K562 (cell line): ENCODE results near the gene LRFN4. TPM values are rescaled to one million over a fixed set of nuclear protein-coding genes. Genes with fewer than 3 reads are reported as not detected.
A peak's percentile ranks its signal among the peaks of the same experiment; 100 is the strongest.

ENCODE experiments used
- AFF1 ChIP-seq, 2 experiments: fragments of 450-650 bp; IDR thresholded peaks; 2 replicates each; pipeline ENCODE4 v1.6.1; 2018; ENCODE audit warnings: mild to moderate bottlenecking in 2 of 2, low read depth in 1 of 2; ENCODE audit not compliant: partially characterized antibody in 2 of 2
- CTBP1 ChIP-seq: fragments of 450-650 bp; IDR thresholded peaks from 2 replicates; pipeline ENCODE4 v1.6.1; 2016; ENCODE audit warnings: borderline replicate concordance
- HDAC6 ChIP-seq: IDR thresholded peaks from 2 replicates; pipeline ENCODE4 v1.6.1; 2012; ENCODE audit warnings: low read depth, mild to moderate bottlenecking, control low read depth, inconsistent platforms, low read length, moderate library complexity
- MAFK ChIP-seq: IDR thresholded peaks from 2 replicates; pipeline ENCODE4 v1.6.1; 2011; ENCODE audit warnings: low read length, improper control_type of control experiment
- MAZ ChIP-seq, 2 experiments: fragments of 450-650 bp in 1 of 2; sonication (generic) in 1 of 2; formaldehyde crosslinking; IDR thresholded peaks in 1 of 2; conservative IDR thresholded peaks in 1 of 2; 2 replicates each; pipeline versions ENCODE4 v1.4.0 to v1.5.0; 2020; ENCODE audit warnings: mild to moderate bottlenecking in 1 of 2, missing genetic modification reagents in 1 of 2
- MNT ChIP-seq, 2 experiments: fragments of 450-650 bp; conservative IDR thresholded peaks; 2 replicates each; pipeline ENCODE4 v1.6.1; 2017; ENCODE audit warnings: mild to moderate bottlenecking in 2 of 2, moderate library complexity in 2 of 2
- NR2C2 ChIP-seq, 2 experiments: fragments of 200-800 bp in 1 of 2; sonication (Bioruptor generic) in 1 of 2; sonication (generic) in 1 of 2; formaldehyde crosslinking in 1 of 2; IDR thresholded peaks; 2 replicates each; pipeline versions ENCODE4 v1.6.1 to v1.8.0; 2016 to 2022; ENCODE audit warnings: mild to moderate bottlenecking in 1 of 2, missing compliant biosample characterization in 1 of 2, missing genetic modification characterization in 1 of 2, missing genetic modification reagents in 1 of 2
- OTX1 ChIP-seq: fragments of 450-650 bp; formaldehyde crosslinking; IDR thresholded peaks from 2 replicates; pipeline ENCODE4 v1.4.0; 2022; ENCODE audit warnings: mild to moderate bottlenecking
- PCBP1 ChIP-seq: fragments of 200-400 bp; formaldehyde crosslinking; IDR thresholded peaks from 2 replicates; pipeline ENCODE4 v1.6.1; 2018; ENCODE audit warnings: mild to moderate bottlenecking, low read depth, low read length; ENCODE audit not compliant: poor library complexity, severe bottlenecking
- POLR2AphosphoS2 ChIP-seq: IDR thresholded peaks from 2 replicates; pipeline ENCODE4 v1.6.1; 2012; ENCODE audit warnings: low read length, improper control_type of control experiment
- RAD51 ChIP-seq: fragments of 450-650 bp; IDR thresholded peaks from 2 replicates; pipeline ENCODE4 v1.7.1; 2016; ENCODE audit warnings: low read depth, mild to moderate bottlenecking, borderline replicate concordance
- RFX7 ChIP-seq: fragments of 250-450 bp; sonication (Bioruptor Pico); IDR thresholded peaks from 2 replicates; pipeline ENCODE4 v1.5.1; 2021; ENCODE audit warnings: mild to moderate bottlenecking
- SMAD1 ChIP-seq: fragments of 150-350 bp; IDR thresholded peaks from 2 replicates; pipeline ENCODE4 v1.6.1; 2014; ENCODE audit warnings: low read length, low read depth; ENCODE audit not compliant: partially characterized antibody
- SOX6 ChIP-seq: fragments of 450-650 bp; IDR thresholded peaks from 2 replicates; pipeline ENCODE4 v1.6.1; 2014; ENCODE audit warnings: mild to moderate bottlenecking
- TAL1 ChIP-seq: fragments of 450-650 bp; IDR thresholded peaks from 2 replicates; pipeline ENCODE4 v1.6.1; 2016; ENCODE audit warnings: mild to moderate bottlenecking
- ZBTB12 ChIP-seq: fragments of 250-450 bp; sonication (Bioruptor Pico); IDR thresholded peaks from 2 replicates; pipeline ENCODE4 v1.4.0; 2020
- ZEB2 ChIP-seq: fragments of 450-650 bp; IDR thresholded peaks from 2 replicates; pipeline ENCODE4 v1.6.1; 2016
- ZNF143 ChIP-seq: sonication (generic); formaldehyde crosslinking; IDR thresholded peaks from 2 replicates; pipeline ENCODE4 v1.9.0; 2022; ENCODE audit warnings: mild to moderate bottlenecking, missing genetic modification reagents
- ZNF217 ChIP-seq: sonication (generic); formaldehyde crosslinking; IDR thresholded peaks from 2 replicates; pipeline ENCODE4 v1.8.0; 2022; ENCODE audit warnings: mild to moderate bottlenecking, missing genetic modification reagents
- polyA plus RNA-seq, 8 experiments: library from polyadenylated mRNA; depleted of rRNA in 4 of 8; stranded (reverse) in 5 of 8; unstranded in 3 of 8; fragments of >200 nt; fragmentation: Nextera tagmentation in 2 of 8; fragmentation: Illumina TruSeq in 1 of 8; extraction: Ambion mirVana in 2 of 8; extraction: Trizol in 1 of 8; gene quantifications; 2 replicates each; pipeline versions ENCODE4 v1.2.1 to v1.2.3, GENCODE V29; 2011 to 2014; ENCODE audit warnings: inconsistent platforms in 1 of 8, missing spikeins in 1 of 8
- total RNA-seq, 7 experiments: library from RNA; depleted of rRNA in 6 of 7; stranded (reverse); fragments of >200 nt in 6 of 7; fragmentation: Illumina TruSeq in 2 of 7; extraction: Trizol in 2 of 7; gene quantifications; 2 replicates each; pipeline versions ENCODE4 v1.2.1 to v1.2.3, GENCODE V29; 2011 to 2021; ENCODE audit warnings: low replicate concordance in 1 of 7
- TF ChIP-seq, protein P1 (sequence below): fragments of 450-650 bp; IDR thresholded peaks from one replicate; pipeline ENCODE4 v1.6.1; 2018; ENCODE audit warnings: mild to moderate bottlenecking, moderate library complexity; ENCODE audit not compliant: partially characterized antibody

LRFN4 gene
- total and polyA plus RNA-seq, 9 of the 15 experiments (the other 6 are each of a cell fraction or from before 2014, with no cell fraction given), result 0.10 to 60.1 (median 6.7) TPM

DNA sequence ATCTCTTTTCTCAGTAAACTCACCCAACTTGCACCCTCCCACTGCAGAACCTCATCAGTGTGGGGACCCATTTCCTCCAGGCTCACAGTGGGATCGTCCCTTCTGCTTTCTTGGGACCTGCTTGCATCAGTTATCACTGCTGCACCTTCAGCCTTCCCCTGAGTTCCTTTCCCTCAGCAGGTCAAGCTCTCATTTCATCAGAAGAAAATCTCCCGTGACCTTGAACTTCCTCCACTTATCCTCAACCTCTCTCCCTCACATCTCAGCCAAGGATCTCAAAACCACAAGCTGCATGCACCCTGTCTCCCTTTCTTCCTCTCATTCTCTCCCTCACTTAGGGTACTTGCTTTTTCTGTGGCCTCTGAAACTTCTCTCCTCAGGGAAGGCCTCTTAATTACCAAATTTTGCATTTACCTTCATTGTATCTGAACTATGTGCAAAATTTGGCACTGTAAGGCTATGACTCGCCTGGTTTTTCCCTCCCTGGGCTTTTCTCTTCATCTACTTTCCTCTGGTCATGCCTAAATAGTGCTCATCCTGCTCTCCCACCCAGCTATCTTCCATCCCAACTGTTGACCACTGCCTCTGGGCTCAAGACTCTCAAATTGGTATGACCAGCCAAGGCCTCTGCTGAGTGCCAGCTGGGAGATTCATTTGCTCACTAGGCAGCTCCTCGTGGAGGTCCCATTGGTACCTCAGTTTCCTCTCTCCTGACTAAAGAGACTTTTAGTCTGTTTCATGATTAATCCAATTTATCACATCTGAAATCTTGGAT, 16.4 kb upstream of the LRFN4 start (continued):
- TF ChIP-seq RFX7 (CRISPR knock-in tag), result no peak
- no peak for TF ChIP-seq NR2C2 (CRISPR knock-in tag; IDR thresholded peaks at IDR 0.05)
- peak; percentile 60; the same call in 1 of the 2 replicates for TF ChIP-seq NR2C2 (tag; IDR thresholded peaks at IDR 0.05)
- TF ChIP-seq TAL1, result 0 out of 2 replicates have a peak, but pooled peaks have one; percentile 16
- TF ChIP-seq SMAD1, result no peak
- no peak for TF ChIP-seq HDAC6
- TF ChIP-seq MNT (conservative IDR thresholded peaks at IDR 0.05), result no peak
- TF ChIP-seq OTX1, result peak; percentile 23; the same call in 1 of the 2 replicates
- peak; percentile 71; the same call in 1 of the 2 replicates for TF ChIP-seq POLR2AphosphoS2
- no peak for TF ChIP-seq ZBTB12
- TF ChIP-seq ZEB2, result peak; percentile 90
- TF ChIP-seq RAD51, result no peak
- TF ChIP-seq ZNF143 (CRISPR knock-in tag), result no peak
- peak; percentile 99 for TF ChIP-seq CTBP1
- TF ChIP-seq ZNF217 (CRISPR knock-in tag), result no peak
- TF ChIP-seq PCBP1, result no peak
- no peak for TF ChIP-seq MAFK
- no peak for TF ChIP-seq AFF1 (IDR thresholded peaks at IDR 0.05; ENCODE audit: low read depth in 1 of 2, partially characterized antibody in 2 of 2)
- TF ChIP-seq SOX6, result peak; percentile 47; the same call in 1 of the 2 replicates
- TF ChIP-seq, protein P1, sequence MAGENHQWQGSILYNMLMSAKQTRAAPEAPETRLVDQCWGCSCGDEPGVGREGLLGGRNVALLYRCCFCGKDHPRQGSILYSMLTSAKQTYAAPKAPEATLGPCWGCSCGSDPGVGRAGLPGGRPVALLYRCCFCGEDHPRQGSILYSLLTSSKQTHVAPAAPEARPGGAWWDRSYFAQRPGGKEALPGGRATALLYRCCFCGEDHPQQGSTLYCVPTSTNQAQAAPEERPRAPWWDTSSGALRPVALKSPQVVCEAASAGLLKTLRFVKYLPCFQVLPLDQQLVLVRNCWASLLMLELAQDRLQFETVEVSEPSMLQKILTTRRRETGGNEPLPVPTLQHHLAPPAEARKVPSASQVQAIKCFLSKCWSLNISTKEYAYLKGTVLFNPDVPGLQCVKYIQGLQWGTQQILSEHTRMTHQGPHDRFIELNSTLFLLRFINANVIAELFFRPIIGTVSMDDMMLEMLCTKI, result no peak
- TF ChIP-seq MAZ (CRISPR knock-in tag; conservative IDR thresholded peaks at IDR 0.05 in 1 of 2, IDR thresholded peaks at IDR 0.05 in 1 of 2), result 0 out of 4 replicates have a peak, but pooled peaks of 1 of the 2 experiments have one; percentile 33
